Caco-2 (cell line): ENCODE data around the gene CDC42BPA. TPM values are rescaled to one million over a fixed set of nuclear protein-coding genes. Genes with fewer than 3 reads are reported as not detected.

ENCODE experiments used
- BruUV-seq: library from RNA; stranded (reverse); fragments of 400-500 nt; replicated peaks from 2 replicates; lab custom pipeline; 2021; lab: Mats Ljungman, UMichigan
- CTCF ChIA-PET: fragments of 300-600 bp; sonication (Branson Sonifier 250); formaldehyde crosslinking; loops from one replicate; lab custom pipeline; 2022; ENCODE audit warnings: antibody characterized with exemption; lab: Charles Lee
- POLR2A ChIA-PET: fragments of 300-600 bp; sonication (Branson Sonifier 250); formaldehyde crosslinking; loops from one replicate; lab custom pipeline; 2022; ENCODE audit warnings: antibody characterized with exemption; lab: Charles Lee
- DNase-seq, 2 experiments: peaks; one replicate each; pipeline versions ENCODE4 v3.0.0 to v3.0.0-alpha.2; 2020 to 2022
- H3K27me3 ChIP-seq: replicated peaks from 2 replicates; pipeline ENCODE4 v1.6.0; 2011; ENCODE audit warnings: low read length; ENCODE audit not compliant: control insufficient read depth, insufficient read depth
- H3K36me3 ChIP-seq: 2 replicates; pipeline ENCODE4 v1.5.1; 2011; ENCODE audit warnings: low read length; ENCODE audit not compliant: control insufficient read depth, insufficient read depth
- H3K4me1 ChIP-seq: fragments of 250-450 bp; sonication (Bioruptor Pico); 2 replicates; pipeline ENCODE4 v1.5.1; 2020; ENCODE audit warnings: mild to moderate bottlenecking
- H3K4me3 ChIP-seq: 2 replicates; pipeline ENCODE4 v1.5.1; 2011; ENCODE audit warnings: low read depth, mild to moderate bottlenecking, control low read depth, low read length
- H3K9me3 ChIP-seq: fragments of 250-450 bp; sonication (Bioruptor Pico); 2 replicates; pipeline ENCODE4 v1.5.1; 2020; ENCODE audit warnings: mild to moderate bottlenecking, moderate library complexity
- H3K27ac Mint-ChIP-seq: one replicate; pipeline ENCODE4 v1.8.0; 2022; ENCODE audit warnings: mixed read lengths; ENCODE audit not compliant: unreplicated experiment
- H3K27me3 Mint-ChIP-seq: one replicate; pipeline ENCODE4 v1.8.0; 2022; ENCODE audit warnings: mixed read lengths; ENCODE audit not compliant: insufficient read depth, unreplicated experiment
- H3K36me3 Mint-ChIP-seq: one replicate; pipeline ENCODE4 v1.8.0; 2022; ENCODE audit warnings: mild to moderate bottlenecking, mixed read lengths; ENCODE audit not compliant: insufficient read depth, unreplicated experiment
- H3K4me1 Mint-ChIP-seq: one replicate; pipeline ENCODE4 v1.8.0; 2022; ENCODE audit warnings: low read depth, mixed read lengths; ENCODE audit not compliant: unreplicated experiment
- H3K4me3 Mint-ChIP-seq: one replicate; pipeline ENCODE4 v1.8.0; 2022; ENCODE audit warnings: mild to moderate bottlenecking, moderate library complexity, mixed read lengths; ENCODE audit not compliant: unreplicated experiment
- H3K9me3 Mint-ChIP-seq: one replicate; pipeline ENCODE4 v1.8.0; 2022; ENCODE audit warnings: mixed read lengths; ENCODE audit not compliant: unreplicated experiment
- intact Hi-C: fragments of 100-400 bp; cut with micrococcal nuclease; formaldehyde crosslinking; loops from one replicate; pipeline ENCODE4 v1.10.0; 2022; ENCODE audit not compliant: unreplicated experiment
- total RNA-seq: library from RNA; stranded (reverse); gene quantifications from 2 replicates; pipeline ENCODE4 v1.2.3, GENCODE V29; 2022
- TF ChIP-seq, protein P1 (sequence below), 2 experiments: fragments of 200-600 bp in 1 of 2; IDR thresholded peaks; 1 replicate in 1 of 2; 2 replicates in 1 of 2; pipeline versions ENCODE4 v1.5.1 to v1.8.0; 2011 to 2022; ENCODE audit warnings: antibody characterized with exemption in 1 of 2, control low read depth in 1 of 2, inconsistent platforms in 1 of 2, low read depth in 1 of 2, low read length in 1 of 2, mild to moderate bottlenecking in 1 of 2, moderate library complexity in 1 of 2; ENCODE audit not compliant: insufficient read depth in 1 of 2, severe bottlenecking in 1 of 2, unreplicated experiment in 1 of 2

Gene CDC42BPA
- total RNA-seq, 1 experiment from 2014 or later = 38.3 TPM

DNA sequence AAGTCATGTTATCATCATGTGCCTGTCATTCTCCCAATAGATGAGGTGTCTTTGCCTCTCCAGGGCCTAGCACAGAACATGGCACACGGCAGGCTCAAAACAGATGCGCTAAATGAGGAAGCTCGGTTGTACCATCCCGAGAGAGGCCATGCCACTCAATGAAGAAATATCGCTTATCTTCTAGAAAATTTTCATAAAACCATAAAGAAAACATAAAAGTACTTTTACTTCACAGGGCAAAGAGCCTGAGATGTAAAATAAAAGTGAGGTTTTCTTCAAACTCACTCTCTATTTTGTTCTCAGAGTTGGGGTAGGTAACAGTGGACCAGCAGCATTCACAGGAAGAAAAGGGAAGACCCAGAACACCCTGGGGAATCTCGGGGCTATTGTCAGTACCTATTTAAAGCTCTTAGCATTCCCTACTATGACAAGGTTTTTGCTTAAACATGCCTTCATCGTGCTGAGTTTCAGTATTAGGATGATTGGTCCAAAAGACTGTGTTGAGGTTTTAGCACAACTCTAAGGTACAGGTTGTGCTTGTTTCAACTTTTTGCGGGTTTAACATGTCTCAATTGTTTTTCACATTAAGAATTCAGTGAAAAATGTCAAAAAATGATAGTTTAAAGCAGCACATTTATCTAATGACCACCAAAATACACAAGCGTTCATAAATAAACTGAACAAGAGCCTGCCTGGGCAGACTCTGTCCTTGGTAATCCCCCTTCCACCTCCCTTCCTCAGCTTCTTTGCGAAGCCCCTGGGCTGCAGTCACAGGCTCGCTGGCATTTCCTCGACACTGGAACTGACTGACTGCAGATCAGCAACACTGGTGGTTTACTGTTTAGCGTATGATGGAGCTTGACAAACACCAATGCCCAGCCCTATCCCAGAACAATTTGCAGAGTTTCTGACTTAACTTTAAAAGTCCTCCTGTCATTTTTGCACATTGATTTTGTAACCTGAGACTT, 322.6 kb downstream of the CDC42BPA start:
- Histone ChIP-seq H3K4me3 (no peak overlapping the region), H3K36me3 (no peaks in the 10 kb centered on the region; the same call in 1 of the 2 replicates), H3K9me3 (no peaks in the 10 kb centered on the region), H3K4me1 (peaks cover 2% of the 10 kb centered on the region), H3K27me3 (no peaks in the 10 kb centered on the region)
- POLR2A ChIA-PET = no interaction called here
- Mint-ChIP-seq H3K36me3 (peaks cover 15% of the 10 kb centered on the region), H3K9me3 (no peaks in the 10 kb centered on the region), H3K27ac (no peak overlapping the region), H3K4me1 (no peaks in the 10 kb centered on the region), H3K4me3 (no peak overlapping the region), H3K27me3 (no peaks in the 10 kb centered on the region)
- no peak for DNase-seq
- CTCF ChIA-PET = interaction anchor here (0.5 kb wide), 1 partner anchor 454 kb away, joined by 3 read pairs; no protein-coding TSS in a partner anchor
- no TSS peak for BruUV-seq
- TF ChIP-seq, protein P1, sequence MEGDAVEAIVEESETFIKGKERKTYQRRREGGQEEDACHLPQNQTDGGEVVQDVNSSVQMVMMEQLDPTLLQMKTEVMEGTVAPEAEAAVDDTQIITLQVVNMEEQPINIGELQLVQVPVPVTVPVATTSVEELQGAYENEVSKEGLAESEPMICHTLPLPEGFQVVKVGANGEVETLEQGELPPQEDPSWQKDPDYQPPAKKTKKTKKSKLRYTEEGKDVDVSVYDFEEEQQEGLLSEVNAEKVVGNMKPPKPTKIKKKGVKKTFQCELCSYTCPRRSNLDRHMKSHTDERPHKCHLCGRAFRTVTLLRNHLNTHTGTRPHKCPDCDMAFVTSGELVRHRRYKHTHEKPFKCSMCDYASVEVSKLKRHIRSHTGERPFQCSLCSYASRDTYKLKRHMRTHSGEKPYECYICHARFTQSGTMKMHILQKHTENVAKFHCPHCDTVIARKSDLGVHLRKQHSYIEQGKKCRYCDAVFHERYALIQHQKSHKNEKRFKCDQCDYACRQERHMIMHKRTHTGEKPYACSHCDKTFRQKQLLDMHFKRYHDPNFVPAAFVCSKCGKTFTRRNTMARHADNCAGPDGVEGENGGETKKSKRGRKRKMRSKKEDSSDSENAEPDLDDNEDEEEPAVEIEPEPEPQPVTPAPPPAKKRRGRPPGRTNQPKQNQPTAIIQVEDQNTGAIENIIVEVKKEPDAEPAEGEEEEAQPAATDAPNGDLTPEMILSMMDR (IDR thresholded peaks at IDR 0.05; ENCODE audit: insufficient read depth in 1 of 2, low read depth in 1 of 2, low read length in 1 of 2, severe bottlenecking in 1 of 2, unreplicated experiment in 1 of 2) = no peak
- intact Hi-C loops = no loop called here

- BruUV-seq = no TSS peak
- no peaks in the 10 kb centered on the region for H3K9me3 Mint-ChIP-seq
- H3K4me3 Mint-ChIP-seq = no peak overlapping the region
- ChIA-PET CTCF (interaction anchor here (0.5 kb wide), 1 partner anchor 455 kb away, joined by 3 read pairs; no protein-coding TSS in a partner anchor), POLR2A (no interaction called here)
- peaks cover 8% of the 10 kb centered on the region for H3K4me1 Mint-ChIP-seq
- H3K4me1 ChIP-seq = peaks cover 8% of the 10 kb centered on the region
- no peak for DNase-seq
- no peaks in the 10 kb centered on the region for H3K27me3 Mint-ChIP-seq
- H3K9me3 ChIP-seq = no peaks in the 10 kb centered on the region
- intact Hi-C loops = no loop called here
- H3K27me3 ChIP-seq = no peaks in the 10 kb centered on the region
- peaks cover 15% of the 10 kb centered on the region for H3K36me3 Mint-ChIP-seq
- no peak overlapping the region for H3K27ac Mint-ChIP-seq
- no peak overlapping the region for H3K4me3 ChIP-seq
- no peaks in the 10 kb centered on the region; the same call in 1 of the 2 replicates for H3K36me3 ChIP-seq
- TF ChIP-seq, protein P1 (IDR thresholded peaks at IDR 0.05; ENCODE audit: insufficient read depth in 1 of 2, low read depth in 1 of 2, low read length in 1 of 2, severe bottlenecking in 1 of 2, unreplicated experiment in 1 of 2) = no peak
Measured at GRCh38 chr1:226994586-226995364, 323.5 kb downstream of the CDC42BPA start.
